GM13976 (cell line): ENCODE data around the gene SUN2.

Experiments used
- DNase-seq: peaks from one replicate; pipeline ENCODE4 v3.0.0; 2012; ENCODE audit warnings: low spot score
- CTCF ChIP-seq: IDR thresholded peaks from 2 replicates; pipeline ENCODE4 v1.5.1; 2012; ENCODE audit warnings: borderline replicate concordance, mild to moderate bottlenecking; ENCODE audit not compliant: insufficient read depth; ENCODE audit errors: extremely low read depth, missing control alignments, control extremely low read depth
- in situ Hi-C: fragments of 300-500 bp; cut with MboI; formaldehyde crosslinking; loops from one replicate; pipeline ENCODE4 v1.12.0; 2022; ENCODE audit warnings: low sequenced_read_pairs, mixed read lengths, inconsistent platforms; ENCODE audit not compliant: unreplicated experiment

SUN2 gene

DNA sequence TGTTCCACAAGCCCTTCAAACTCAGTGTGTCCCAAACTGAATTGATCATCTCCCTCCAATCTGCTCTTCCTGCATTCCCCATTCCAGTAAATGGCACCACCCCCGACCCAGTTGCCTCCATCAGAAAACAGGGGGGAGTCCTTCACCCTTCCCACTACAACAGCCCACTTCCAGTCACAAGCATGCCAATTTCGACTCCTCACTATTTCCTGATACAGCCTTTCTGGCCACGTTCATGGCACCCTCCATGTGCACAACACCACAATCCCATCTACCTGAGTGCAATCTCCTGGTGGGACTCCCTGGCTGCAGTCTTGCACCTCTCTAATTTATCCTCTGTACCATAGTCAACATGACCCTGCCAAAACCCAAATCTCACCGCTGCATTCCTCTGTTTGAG is 39.8 kb upstream of the SUN2 start:
- TF ChIP-seq CTCF, result no peak
- no peak for DNase-seq
- in situ Hi-C loops, result no loop called here

DNA sequence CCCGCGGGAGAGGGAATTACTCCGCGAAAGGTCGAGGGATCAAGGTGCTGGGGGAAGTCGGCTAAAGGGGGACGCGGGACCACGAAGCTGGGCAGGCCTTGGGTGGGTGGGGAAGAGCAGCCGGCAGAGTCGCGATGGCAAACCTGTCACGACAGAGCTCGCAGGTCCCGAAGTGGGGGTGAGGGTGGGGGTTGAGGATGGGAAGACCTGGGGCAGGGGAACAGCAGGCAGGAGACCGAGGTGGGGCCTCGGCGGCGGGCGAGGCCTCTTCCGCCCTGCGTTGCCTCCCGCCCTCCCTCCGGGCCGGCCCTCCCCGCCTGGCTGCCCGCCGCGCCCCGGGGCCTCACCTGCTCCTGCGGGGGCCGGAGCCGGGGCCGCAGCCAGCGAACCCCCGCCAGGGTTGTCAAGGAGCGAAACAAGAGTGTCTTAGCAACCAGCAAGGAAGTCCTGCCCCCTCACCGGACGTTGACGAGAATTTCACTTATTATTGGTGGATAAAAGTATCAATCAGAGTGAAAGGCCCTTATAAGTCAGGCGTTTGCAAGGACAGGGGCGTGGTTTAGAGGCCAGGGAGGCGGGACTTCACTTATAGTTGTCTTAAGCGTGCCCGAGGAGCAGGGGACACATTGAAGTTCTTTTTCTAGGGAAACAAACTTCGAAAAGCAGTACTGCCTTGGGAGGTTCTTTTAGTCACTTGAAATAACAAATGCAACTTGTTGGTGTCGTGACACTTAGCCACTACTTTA is 38.1 kb upstream of the SUN2 start, which contains the start of gene DNAL4:
Gene DNAL4 (minus strand): TSS at position 423 of the 746 bp plus-strand sequence. CDS start 11,412 bp downstream, outside the sequence.
- in situ Hi-C loops, result no loop called here
- no peak for TF ChIP-seq CTCF
- peak; percentile 98 for DNase-seq

GRCh38 chr22:38793317-38793716 is 37.5 kb upstream of the SUN2 start:
- in situ Hi-C loops, result no loop called here
- no peak for DNase-seq
- TF ChIP-seq CTCF, result no peak

DNA sequence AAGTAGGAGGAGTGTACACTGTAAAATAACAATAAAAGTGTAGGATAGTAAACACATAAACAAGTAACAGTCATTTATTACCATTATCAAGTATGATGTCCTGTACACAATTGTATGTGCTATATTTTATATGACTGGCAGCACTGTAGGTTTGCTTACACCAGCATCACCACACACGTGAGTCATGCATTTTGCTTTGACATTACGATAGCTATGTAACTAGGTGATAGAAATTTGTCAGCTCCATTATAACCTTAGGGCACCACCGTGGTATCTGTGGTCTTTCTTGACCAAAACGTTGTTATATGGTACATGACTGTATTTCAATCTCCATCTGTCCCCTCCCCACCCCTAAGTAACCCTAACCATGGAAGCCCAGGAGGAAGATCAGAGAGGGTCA is 37.0 kb upstream of the SUN2 start:
- DNase-seq, result no peak
- TF ChIP-seq CTCF, result no peak
- in situ Hi-C loops, result no loop called here

GRCh38 chr22:38789606-38790005 is 33.8 kb upstream of the SUN2 start:
- no peak for TF ChIP-seq CTCF
- in situ Hi-C loops, result no loop called here
- DNase-seq, result no peak

GRCh38 chr22:38788846-38789245 is 33.0 kb upstream of the SUN2 start:
- in situ Hi-C loops, result no loop called here
- DNase-seq, result no peak
- TF ChIP-seq CTCF, result no peak
